Measurements from ENCODE around the gene SKIC8.

DNA sequence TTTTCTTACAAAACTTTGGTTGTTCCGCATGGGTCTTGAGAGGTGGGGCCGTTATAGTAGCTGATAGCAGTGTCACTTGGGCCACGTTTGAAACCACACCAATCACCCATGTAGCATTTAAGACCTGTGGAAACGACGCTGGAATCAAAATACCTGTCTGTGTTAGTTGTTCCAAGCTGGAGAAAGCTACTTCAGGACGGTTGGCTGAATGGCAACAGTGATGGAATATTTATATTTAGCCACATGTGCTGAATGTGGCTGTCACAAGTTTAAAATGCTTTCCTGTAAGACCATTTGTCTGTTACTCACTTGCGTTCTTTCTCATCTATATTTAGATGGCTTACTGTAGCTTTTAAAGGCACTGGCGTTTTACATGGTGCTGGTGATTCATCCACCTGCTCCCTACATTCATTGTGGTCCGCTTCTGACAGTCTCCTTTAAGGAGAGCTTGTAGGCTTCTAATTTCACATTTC lies 33.6 kb downstream of the SKIC8 start:
- TF ChIP-seq, protein P1, sequence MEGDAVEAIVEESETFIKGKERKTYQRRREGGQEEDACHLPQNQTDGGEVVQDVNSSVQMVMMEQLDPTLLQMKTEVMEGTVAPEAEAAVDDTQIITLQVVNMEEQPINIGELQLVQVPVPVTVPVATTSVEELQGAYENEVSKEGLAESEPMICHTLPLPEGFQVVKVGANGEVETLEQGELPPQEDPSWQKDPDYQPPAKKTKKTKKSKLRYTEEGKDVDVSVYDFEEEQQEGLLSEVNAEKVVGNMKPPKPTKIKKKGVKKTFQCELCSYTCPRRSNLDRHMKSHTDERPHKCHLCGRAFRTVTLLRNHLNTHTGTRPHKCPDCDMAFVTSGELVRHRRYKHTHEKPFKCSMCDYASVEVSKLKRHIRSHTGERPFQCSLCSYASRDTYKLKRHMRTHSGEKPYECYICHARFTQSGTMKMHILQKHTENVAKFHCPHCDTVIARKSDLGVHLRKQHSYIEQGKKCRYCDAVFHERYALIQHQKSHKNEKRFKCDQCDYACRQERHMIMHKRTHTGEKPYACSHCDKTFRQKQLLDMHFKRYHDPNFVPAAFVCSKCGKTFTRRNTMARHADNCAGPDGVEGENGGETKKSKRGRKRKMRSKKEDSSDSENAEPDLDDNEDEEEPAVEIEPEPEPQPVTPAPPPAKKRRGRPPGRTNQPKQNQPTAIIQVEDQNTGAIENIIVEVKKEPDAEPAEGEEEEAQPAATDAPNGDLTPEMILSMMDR (conservative IDR thresholded peaks at IDR 0.05), result no peak
- no peak for TF ChIP-seq ZFX (IDR thresholded peaks at IDR 0.05)
